Activated CD4-positive, alpha-beta T cell treated with anti-CD3 and anti-CD28 coated beads for 36 hours (primary cell): ENCODE data around the gene EIPR1. TPM values are rescaled to one million over a fixed set of nuclear protein-coding genes. Genes with fewer than 3 reads are reported as not detected.
"Not testable (repeated sequence)": the region's sequence is repeated elsewhere in the genome, so short reads cannot be mapped to it uniquely, and the experiment has no call there.

ENCODE experiments used
- ATAC-seq: fragments of 200-7000 bp; cut with Tn5 transposase; one replicate; pipeline ENCODE4 v1.10.0; 2021; ENCODE audit warnings: mild to moderate bottlenecking, moderate library complexity
- CTCF ChIA-PET: fragments of 350-600 bp; sonication (Branson Sonifier 250); formaldehyde crosslinking; loops from one replicate; lab custom pipeline; 2021; ENCODE audit warnings: antibody characterized with exemption; lab: Charles Lee
- POLR2A ChIA-PET: fragments of 350-600 bp; sonication (Branson Sonifier 250); formaldehyde crosslinking; loops from one replicate; lab custom pipeline; 2021; ENCODE audit warnings: antibody characterized with exemption, inconsistent platforms; lab: Charles Lee
- DNase-seq: peaks from one replicate; pipeline ENCODE4 v3.0.0-alpha.2; 2020
- H3K27ac Mint-ChIP-seq: one replicate; pipeline ENCODE4 v1.8.0; 2021; ENCODE audit warnings: mixed read lengths
- H3K27me3 Mint-ChIP-seq: one replicate; pipeline ENCODE4 v1.8.0; 2021; ENCODE audit warnings: mixed read lengths
- H3K36me3 Mint-ChIP-seq: one replicate; pipeline ENCODE4 v1.8.0; 2021; ENCODE audit warnings: low read depth, mixed read lengths
- H3K4me1 Mint-ChIP-seq: one replicate; pipeline ENCODE4 v1.8.0; 2021; ENCODE audit warnings: mixed read lengths
- H3K4me3 Mint-ChIP-seq: one replicate; pipeline ENCODE4 v1.8.0; 2021; ENCODE audit warnings: mild to moderate bottlenecking, moderate library complexity, mixed read lengths
- H3K9me3 Mint-ChIP-seq: one replicate; pipeline ENCODE4 v1.8.0; 2021; ENCODE audit warnings: low read depth, mixed read lengths
- intact Hi-C, 2 experiments: fragments of 100-400 bp; cut with DNase I in 1 of 2; cut with micrococcal nuclease in 1 of 2; formaldehyde crosslinking; loops; one replicate each; pipeline versions ENCODE4 v1.14.2 to v1.15.1; 2022 to 2024; cut with DNase I, micrococcal nuclease
- total RNA-seq, 2 experiments: library from RNA; stranded (reverse); gene quantifications; one replicate each; pipeline ENCODE4 v1.2.3, GENCODE V29; 2021

The EIPR1 gene
- total RNA-seq, 2 experiments from 2014 or later: 38.6 to 58.2 TPM

- CTCF ChIA-PET: no interaction called here
- no peaks in the 10 kb centered on the region for H3K9me3 Mint-ChIP-seq
- H3K36me3 Mint-ChIP-seq: peaks cover 26% of the 10 kb centered on the region
- peaks cover 50% of the 10 kb centered on the region for H3K4me1 Mint-ChIP-seq
- H3K27me3 Mint-ChIP-seq: no peaks in the 10 kb centered on the region
- POLR2A ChIA-PET: no interaction called here
- intact Hi-C loops: loop anchor here in 1 of 2 experiments (1.0 to 2.0 kb wide), 2 partner anchors 271 to 733 kb away; no protein-coding TSS in a partner anchor
- H3K4me3 Mint-ChIP-seq: peak within 1 kb of the TSS; percentile 98
- peak; percentile 95 for DNase-seq
- peak; percentile 70 for ATAC-seq
- H3K27ac Mint-ChIP-seq: peak within 1 kb of the TSS; percentile 96
Observed at GRCh38 chr2:3379647-3380534, 2.3 kb upstream of the EIPR1 start, which contains the start of gene TRAPPC12. Gene TRAPPC12 (plus strand): TSS chr2:3379694. CDS start chr2:3387624, 7,930 bp downstream.

DNA sequence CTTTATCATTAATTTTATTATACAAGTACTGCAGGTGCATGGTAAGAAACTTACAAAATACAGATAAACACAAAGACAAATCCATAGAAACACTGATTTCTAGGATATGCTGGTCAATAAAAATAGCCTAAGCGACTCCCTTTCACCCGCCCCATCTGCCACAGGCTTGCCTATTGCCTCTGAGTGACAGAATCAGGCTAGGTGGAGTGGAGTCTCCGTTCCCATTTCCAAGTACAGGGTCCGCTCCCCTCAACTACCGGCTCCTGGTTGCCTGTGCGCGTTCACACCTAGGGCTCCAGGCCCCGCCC, 1.7 kb upstream of the EIPR1 start:
- DNase-seq: no peak
- POLR2A ChIA-PET: no interaction called here
- Mint-ChIP-seq H3K36me3 (peaks cover 24% of the 10 kb centered on the region), H3K4me3 (peak overlapping the region; percentile 98), H3K4me1 (peaks cover 48% of the 10 kb centered on the region), H3K27ac (peak overlapping the region; percentile 96), H3K9me3 (no peaks in the 10 kb centered on the region), H3K27me3 (no peaks in the 10 kb centered on the region)
- CTCF ChIA-PET: interaction anchor here (0.7 kb wide), 1 partner anchor 82 kb away, joined by 3 read pairs; no protein-coding TSS in a partner anchor
- intact Hi-C loops: loop anchor here in 1 of 2 experiments (1.0 to 2.0 kb wide), 2 partner anchors 272 to 732 kb away; no protein-coding TSS in a partner anchor
- no peak for ATAC-seq

- ChIA-PET CTCF (interaction anchor here (1.0 kb wide), 1 partner anchor 282 kb away, joined by 3 read pairs; no protein-coding TSS in a partner anchor), POLR2A (interaction anchor here (0.7 kb wide), 1 partner anchor 170 kb away, joined by 3 read pairs; no protein-coding TSS in a partner anchor)
- Mint-ChIP-seq H3K36me3 (peaks cover 17% of the 10 kb centered on the region), H3K27me3 (no peaks in the 10 kb centered on the region), H3K4me1 (peaks cover 46% of the 10 kb centered on the region), H3K27ac (peak overlapping the region; percentile 96), H3K9me3 (no peaks in the 10 kb centered on the region), H3K4me3 (peak overlapping the region; percentile 98)
- ATAC-seq (peak; percentile 33), DNase-seq (peak; percentile 62)
- intact Hi-C loops: loop anchor here (1.0 to 2.0 kb wide), 6 partner anchors 142 to 764 kb away; partner anchors contain the start of genes ADI1 (in 2 of the 2), RNASEH1 (in 2 of the 2) and RPS7 (in 2 of the 2)
Observed at GRCh38 chr2:3377279-3377611, 373 bp downstream of the EIPR1 start.

DNA sequence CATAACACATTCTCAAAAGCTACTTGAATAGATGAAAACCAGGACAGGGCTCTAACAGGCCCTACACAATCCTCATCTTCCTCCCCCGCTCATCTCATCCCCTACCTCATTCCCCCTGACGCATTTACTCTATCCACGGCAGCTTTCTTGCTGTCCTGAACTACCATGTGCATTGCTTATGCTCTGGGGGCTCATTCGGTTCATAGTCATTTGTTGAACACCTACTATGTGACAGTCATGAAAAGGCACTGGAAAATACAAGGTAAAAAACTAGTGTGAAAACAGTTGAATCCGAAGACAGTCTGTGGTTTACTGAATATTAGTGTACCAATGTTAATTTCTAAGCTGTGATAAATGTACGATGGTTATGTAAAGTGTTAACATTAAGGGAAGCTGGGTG, 797 bp downstream of the EIPR1 start:
- no peaks in the 10 kb centered on the region for H3K9me3 Mint-ChIP-seq
- H3K27me3 Mint-ChIP-seq: no peaks in the 10 kb centered on the region
- intact Hi-C loops: loop anchor here (1.0 to 2.0 kb wide), 6 partner anchors 142 to 764 kb away; partner anchors contain the start of genes ADI1 (in 2 of the 2), RNASEH1 (in 2 of the 2) and RPS7 (in 2 of the 2)
- no peak for ATAC-seq
- peaks cover 16% of the 10 kb centered on the region for H3K36me3 Mint-ChIP-seq
- H3K27ac Mint-ChIP-seq: peak overlapping the region; percentile 96
- peak overlapping the region; percentile 98 for H3K4me3 Mint-ChIP-seq
- no peak for DNase-seq
- peaks cover 45% of the 10 kb centered on the region for H3K4me1 Mint-ChIP-seq
- CTCF ChIA-PET: no interaction called here
- POLR2A ChIA-PET: no interaction called here

- POLR2A ChIA-PET, H3K4me3 Mint-ChIP-seq, DNase-seq, intact Hi-C loops, H3K27ac Mint-ChIP-seq, H3K27me3 Mint-ChIP-seq, CTCF ChIA-PET, ATAC-seq, H3K9me3 Mint-ChIP-seq, H3K4me1 Mint-ChIP-seq: not testable (repeated sequence)
- peaks cover 12% of the 10 kb centered on the region for H3K36me3 Mint-ChIP-seq
Observed at GRCh38 chr2:3369340-3370181, 8.1 kb downstream of the EIPR1 start.

GRCh38 chr2:3368261-3368722, 9.3 kb downstream of the EIPR1 start:
- no peaks in the 10 kb centered on the region for H3K27me3 Mint-ChIP-seq
- peaks cover 14% of the 10 kb centered on the region for H3K36me3 Mint-ChIP-seq
- POLR2A ChIA-PET: no interaction called here
- ATAC-seq: no peak
- no peaks in the 10 kb centered on the region for H3K9me3 Mint-ChIP-seq
- intact Hi-C loops: no loop called here
- no peak overlapping the region for H3K4me3 Mint-ChIP-seq
- H3K27ac Mint-ChIP-seq: no peak overlapping the region
- peaks cover 10% of the 10 kb centered on the region for H3K4me1 Mint-ChIP-seq
- no peak for DNase-seq
- CTCF ChIA-PET: no interaction called here

DNA sequence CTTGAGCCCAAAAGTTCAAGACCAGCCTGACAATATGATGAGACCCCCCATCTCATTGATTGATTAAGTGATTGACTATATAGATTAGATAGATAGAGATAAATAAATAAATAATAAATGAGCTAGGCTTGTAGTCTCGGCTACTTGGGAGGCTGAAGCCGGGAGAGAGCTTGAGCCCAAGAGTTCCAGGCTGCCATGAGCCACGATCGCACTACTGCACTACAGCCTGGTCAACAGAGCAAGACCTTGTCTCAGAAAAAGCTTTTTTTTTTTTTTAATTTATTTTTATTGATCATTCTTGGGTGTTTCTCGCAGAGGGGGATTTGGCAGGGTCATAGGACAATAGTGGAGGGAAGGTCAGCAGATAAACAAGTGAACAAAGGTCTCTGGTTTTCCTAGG, 12.4 kb downstream of the EIPR1 start:
- ChIA-PET POLR2A (interaction anchor here (0.6 kb wide), 1 partner anchor 194 kb away, joined by 7 read pairs; no protein-coding TSS in a partner anchor), CTCF (no interaction called here)
- intact Hi-C loops: no loop called here
- H3K4me3 Mint-ChIP-seq: no peak overlapping the region
- no peak overlapping the region for H3K27ac Mint-ChIP-seq
- H3K4me1 Mint-ChIP-seq: peaks cover 23% of the 10 kb centered on the region
- no peaks in the 10 kb centered on the region for H3K27me3 Mint-ChIP-seq
- no peak for DNase-seq
- H3K36me3 Mint-ChIP-seq: peaks cover 14% of the 10 kb centered on the region
- ATAC-seq: no peak
- H3K9me3 Mint-ChIP-seq: no peaks in the 10 kb centered on the region

DNA sequence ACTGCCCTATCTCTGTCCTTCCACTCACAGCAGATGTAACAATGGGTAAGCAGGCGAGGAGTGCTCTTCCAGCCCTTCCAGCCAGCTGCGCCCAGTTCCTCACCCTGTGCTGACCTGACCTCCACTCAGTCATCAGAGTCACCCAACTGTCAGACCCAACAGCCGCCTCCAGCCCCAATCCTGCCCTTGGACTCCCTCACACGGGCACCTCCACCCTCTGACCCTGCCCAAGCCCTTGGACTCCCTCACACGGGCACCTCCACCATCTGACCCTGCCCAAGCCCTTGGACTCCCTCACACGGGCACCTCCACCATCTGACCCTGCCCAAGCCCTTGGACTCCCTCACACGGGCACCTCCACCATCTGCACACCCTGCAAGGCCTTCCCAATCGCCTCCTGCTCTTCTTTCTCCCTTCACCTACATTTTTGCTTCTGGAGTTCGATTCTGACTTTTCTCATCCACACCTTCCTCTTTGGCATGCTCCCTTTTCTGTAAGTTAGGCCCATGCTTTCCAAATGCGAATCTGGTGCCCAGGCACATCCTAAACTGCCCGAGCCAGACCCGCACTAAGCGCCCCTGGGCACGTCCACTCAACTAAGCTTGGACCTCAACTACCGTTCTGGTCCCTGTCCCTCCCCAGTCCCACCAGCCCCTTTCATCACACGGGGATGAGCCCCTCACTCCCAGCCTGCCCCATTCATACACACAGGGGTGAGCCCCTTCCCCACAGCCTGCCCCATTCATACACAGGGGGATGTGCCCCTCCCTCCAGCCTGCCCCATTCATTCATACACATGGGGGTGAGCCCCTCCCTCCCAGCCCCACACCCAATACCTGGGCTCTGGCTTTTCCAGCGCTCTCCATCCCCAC, 15.9 kb downstream of the EIPR1 start:
- no peak overlapping the region for H3K27ac Mint-ChIP-seq
- no peak for DNase-seq
- CTCF ChIA-PET: no interaction called here
- no peaks in the 10 kb centered on the region for H3K27me3 Mint-ChIP-seq
- POLR2A ChIA-PET: no interaction called here
- H3K9me3 Mint-ChIP-seq: no peaks in the 10 kb centered on the region
- no peak overlapping the region for H3K4me3 Mint-ChIP-seq
- peaks cover 31% of the 10 kb centered on the region for H3K4me1 Mint-ChIP-seq
- H3K36me3 Mint-ChIP-seq: peaks cover 2% of the 10 kb centered on the region
- ATAC-seq: no peak
- intact Hi-C loops: no loop called here

DNA sequence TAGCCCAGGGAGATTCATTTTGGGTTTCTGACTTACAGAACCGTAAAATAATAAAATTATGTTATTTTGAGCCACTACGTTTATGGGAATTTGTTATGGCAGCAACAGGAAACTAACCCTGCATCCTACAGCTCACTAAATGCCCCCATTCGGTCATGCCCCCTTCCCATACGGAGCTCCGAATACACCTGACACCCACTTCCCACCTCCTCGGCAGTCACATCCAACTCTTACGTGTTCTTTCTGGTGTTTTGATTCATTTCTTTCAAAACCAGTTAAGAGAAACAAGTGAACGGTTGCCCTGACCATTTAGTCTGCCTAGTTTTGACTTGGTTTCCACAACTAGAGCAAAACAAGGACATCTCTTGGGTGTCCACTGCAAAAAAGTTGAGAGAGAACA, 19.7 kb downstream of the EIPR1 start:
- no peaks in the 10 kb centered on the region for H3K9me3 Mint-ChIP-seq
- ChIA-PET CTCF (no interaction called here), POLR2A (no interaction called here)
- H3K36me3 Mint-ChIP-seq: peaks cover 9% of the 10 kb centered on the region
- H3K4me3 Mint-ChIP-seq: no peak overlapping the region
- H3K4me1 Mint-ChIP-seq: peaks cover 23% of the 10 kb centered on the region
- H3K27me3 Mint-ChIP-seq: no peaks in the 10 kb centered on the region
- ATAC-seq (no peak), DNase-seq (no peak)
- intact Hi-C loops: no loop called here
- no peak overlapping the region for H3K27ac Mint-ChIP-seq

GRCh38 chr2:3357446-3357845, 20.2 kb downstream of the EIPR1 start:
- CTCF ChIA-PET, H3K9me3 Mint-ChIP-seq, H3K27me3 Mint-ChIP-seq, intact Hi-C loops, POLR2A ChIA-PET, DNase-seq, ATAC-seq, H3K4me3 Mint-ChIP-seq, H3K27ac Mint-ChIP-seq: not testable (repeated sequence)
- H3K4me1 Mint-ChIP-seq: peaks cover 21% of the 10 kb centered on the region
- peaks cover 14% of the 10 kb centered on the region for H3K36me3 Mint-ChIP-seq
